ENCODE data around the gene SLC25A39.
"Not testable (repeated sequence)": the region's sequence is repeated elsewhere in the genome, so short reads cannot be mapped to it uniquely, and the experiment has no call there.

Gene SLC25A39

GRCh38 chr17:44333371-44333770, 8.7 kb upstream of the SLC25A39 start:
- DNase-seq: no peak

DNA sequence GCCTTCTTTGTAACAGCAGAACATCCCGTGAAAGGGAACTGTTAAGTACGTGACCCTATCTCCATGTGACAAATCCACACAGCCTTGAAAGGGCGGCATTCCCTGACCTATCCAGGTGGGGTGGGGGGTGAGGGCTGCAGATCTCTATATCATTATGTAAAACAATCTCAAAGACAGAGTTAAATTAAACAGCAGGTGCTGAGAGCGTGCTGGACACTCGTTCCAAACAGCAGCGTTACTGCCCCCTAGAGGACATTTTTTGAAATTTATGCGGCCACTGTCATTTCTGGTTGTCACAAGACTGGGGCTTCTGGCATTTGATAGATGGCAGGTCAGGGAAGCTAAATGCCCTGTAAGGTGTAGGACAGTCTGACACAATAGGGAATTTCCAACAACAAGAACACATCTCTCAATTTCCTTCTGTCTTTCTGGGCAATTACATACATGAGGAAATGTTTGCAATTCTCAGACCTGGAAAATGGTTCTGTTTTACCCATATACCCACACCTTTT, 6.7 kb upstream of the SLC25A39 start:
- peak; percentile 42 to 66 for DNase-seq

DNA sequence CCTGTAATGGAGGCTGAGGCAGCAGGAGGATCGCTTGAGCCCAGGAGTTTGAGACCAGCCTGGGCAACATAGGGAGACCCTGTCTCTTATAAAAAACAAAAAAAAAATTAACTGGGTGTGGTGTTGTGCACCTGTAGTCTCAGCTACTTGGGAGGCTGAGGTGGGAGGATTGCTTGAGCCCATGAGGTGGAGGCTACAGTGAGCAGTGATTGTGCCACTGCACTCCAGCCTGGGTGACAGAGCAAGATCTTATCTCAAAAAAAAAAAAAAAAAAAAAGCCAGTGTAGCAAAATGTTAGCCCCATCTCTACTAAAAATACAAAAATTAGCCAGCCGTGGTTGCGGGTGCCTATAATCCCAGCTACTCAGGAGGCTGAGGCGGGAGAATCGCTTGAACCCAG, 5.6 kb upstream of the SLC25A39 start:
- DNase-seq: not testable (repeated sequence)

GRCh38 chr17:44329516-44329915, 4.9 kb upstream of the SLC25A39 start:
- DNase-seq: not testable (repeated sequence)

GRCh38 chr17:44327715-44328449, 3.3 kb upstream of the SLC25A39 start:
- DNase-seq: no peak

DNA sequence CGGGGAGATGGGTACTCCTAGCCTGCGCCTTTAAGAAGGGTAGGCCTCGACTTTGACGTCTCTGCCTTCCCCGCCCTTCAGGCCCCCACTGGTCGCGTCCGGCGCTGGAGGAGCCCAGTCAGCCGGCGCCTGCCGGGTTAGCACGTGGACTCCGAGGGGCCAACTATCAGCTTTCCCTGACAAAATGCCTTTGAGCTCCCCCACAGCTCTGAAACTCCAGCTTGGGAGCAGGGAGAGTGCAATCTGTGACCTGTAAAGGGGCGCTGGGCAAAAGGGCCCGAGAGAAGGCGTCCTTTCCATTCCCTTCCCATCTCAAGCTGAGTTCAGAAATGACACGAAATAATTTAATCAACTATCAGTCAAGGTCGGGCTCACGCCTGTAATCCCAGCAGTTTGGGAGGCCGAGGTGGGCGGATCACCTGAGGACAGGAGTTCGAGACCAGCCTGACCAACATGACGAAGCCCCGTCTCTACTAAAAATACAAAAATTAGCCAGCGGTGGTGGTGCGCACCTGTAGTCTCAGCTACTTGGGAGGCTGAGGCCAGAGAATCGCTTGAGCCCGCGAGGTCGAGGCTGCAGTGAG, 2.3 kb upstream of the SLC25A39 start:
- peak; percentile 58 to 92 for DNase-seq

- no peak for DNase-seq
Observed at GRCh38 chr17:44324092-44324570, 492 bp downstream of the SLC25A39 start.

DNA sequence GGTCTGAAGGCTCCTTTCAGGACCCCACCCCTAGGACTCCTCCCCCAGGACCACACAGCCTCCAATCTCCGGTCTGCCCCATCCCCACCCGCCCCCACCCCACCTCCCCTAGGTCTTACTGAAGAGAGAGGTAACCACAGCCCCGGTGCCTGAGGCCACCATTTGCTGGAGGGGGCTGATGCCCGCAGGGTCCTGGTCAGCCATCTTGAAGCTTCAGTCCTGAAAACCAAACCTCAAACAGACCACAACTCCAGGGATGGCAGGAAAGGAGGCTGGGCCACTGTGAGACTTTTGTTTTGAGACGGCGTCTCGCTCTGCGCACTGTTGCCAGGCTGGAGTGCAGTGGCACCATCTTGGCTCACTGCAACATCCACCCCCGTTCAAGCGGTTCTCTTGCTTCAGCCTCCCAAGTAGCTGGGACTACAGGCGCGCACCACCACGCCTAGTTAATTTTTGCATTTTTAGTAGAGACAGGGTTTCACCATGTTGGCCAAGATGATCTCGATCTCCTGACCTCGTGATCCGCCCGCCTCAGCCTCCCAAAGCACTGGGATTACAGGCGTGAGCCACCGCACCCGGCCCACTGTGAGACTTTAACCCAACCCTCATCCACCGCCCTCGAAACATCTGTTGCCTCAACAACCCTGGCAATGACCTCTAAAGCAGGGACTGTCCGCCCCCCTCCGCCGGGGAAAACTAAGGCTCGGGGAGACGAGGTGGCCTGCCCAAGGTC, 1.1 kb downstream of the SLC25A39 start:
- no peak for DNase-seq

- DNase-seq: no peak
Observed at GRCh38 chr17:44322236-44322895, 2.3 kb downstream of the SLC25A39 start.

GRCh38 chr17:44321246-44322120, 3.1 kb downstream of the SLC25A39 start:
- no peak for DNase-seq

- no peak for DNase-seq
Observed at GRCh38 chr17:44320066-44320465, 4.6 kb downstream of the SLC25A39 start.

- DNase-seq: no peak
Observed at GRCh38 chr17:44318077-44318892, 6.3 kb downstream of the SLC25A39 start.

GRCh38 chr17:44317545-44317944, 7.1 kb downstream of the SLC25A39 start:
- DNase-seq: no peak

- no peak for DNase-seq
Observed at GRCh38 chr17:44315760-44316731, 8.6 kb downstream of the SLC25A39 start.

GRCh38 chr17:44314869-44315661, 9.6 kb downstream of the SLC25A39 start:
- peak in 1 of 2 experiments; percentile 72 for DNase-seq

DNA sequence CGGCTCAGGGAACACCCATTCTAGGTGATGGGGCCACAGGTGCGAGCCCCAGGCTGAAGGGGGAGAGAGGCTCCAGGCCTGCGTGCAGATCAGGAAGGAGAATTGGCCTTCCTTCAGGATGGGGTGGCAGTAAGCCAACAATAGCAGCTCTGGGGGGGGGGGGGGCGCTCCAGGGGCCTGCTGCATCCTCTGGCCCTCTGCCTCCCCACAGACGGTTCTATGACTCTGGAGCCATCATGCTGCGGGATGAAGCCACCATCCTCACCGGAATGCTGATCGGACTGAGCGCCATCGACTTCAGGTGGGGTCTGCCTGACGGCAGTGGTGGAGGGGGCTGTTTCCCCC, 10.1 kb downstream of the SLC25A39 start:
- DNase-seq: no peak

DNA sequence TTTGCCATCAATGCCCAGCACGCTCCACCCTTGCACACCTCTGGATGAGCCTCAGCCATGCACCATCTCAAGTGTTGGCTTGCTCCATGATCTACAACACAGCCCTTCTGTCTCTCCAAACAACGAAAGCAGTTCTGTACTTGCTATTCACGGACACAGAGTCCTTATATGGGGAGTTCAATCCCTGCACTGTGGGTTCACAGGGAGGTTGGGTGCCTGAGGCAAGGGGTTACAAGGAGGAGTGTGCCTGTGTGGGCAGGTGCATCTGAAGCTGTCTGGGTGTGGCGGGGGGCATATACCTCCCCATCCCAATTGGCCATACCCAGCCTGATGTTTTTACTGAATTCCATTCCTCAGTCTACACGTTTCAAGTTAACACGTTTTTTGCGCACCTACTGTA, 10.6 kb downstream of the SLC25A39 start:
- no peak for DNase-seq

DNA sequence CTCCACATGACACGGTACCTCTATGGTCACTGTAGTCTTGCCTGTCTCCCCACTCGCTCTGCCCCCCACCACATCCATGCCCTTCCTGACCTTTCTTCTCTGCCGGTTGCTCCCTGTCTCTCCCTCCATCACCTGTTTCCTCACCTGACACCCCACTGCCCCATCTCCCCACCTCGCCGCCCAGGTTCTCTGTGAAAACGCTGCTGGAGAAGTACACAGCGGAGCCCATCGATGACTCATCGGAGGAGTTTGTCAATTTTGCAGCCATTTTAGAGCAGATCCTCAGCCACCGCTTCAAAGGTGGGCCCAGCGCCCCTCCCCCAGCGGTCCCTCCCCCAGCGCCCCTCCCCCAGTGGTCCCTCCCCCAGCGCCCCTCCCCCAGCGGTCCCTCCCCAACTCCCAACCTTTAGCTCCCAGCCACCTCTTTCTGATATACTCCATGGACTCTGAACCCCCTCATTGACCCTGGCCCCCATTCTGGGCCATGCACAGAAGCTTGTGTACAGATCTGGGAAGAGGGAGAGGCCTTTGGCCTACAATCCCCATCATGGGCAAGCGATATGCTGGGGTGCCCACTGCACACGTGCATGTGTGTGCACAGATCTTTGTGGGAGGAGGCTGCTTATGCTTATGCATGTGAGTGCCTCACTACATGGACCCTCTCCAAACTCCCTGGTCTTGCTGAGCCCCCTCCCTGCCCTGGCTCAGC, 12.1 kb downstream of the SLC25A39 start:
- DNase-seq: no peak

All from NCI-H187 (cell line).